HG02840 (cell line): Measurements from ENCODE around the gene PCSK5.

ENCODE experiments used
- ATAC-seq: cut with Tn5 transposase; IDR thresholded peaks from one replicate; pipeline ENCODE4 v1.9.1; 2021; ENCODE audit warnings: mild to moderate bottlenecking, moderate library complexity, moderate number of reproducible peaks; ENCODE audit not compliant: unreplicated experiment, low FRiP score

Gene PCSK5

DNA sequence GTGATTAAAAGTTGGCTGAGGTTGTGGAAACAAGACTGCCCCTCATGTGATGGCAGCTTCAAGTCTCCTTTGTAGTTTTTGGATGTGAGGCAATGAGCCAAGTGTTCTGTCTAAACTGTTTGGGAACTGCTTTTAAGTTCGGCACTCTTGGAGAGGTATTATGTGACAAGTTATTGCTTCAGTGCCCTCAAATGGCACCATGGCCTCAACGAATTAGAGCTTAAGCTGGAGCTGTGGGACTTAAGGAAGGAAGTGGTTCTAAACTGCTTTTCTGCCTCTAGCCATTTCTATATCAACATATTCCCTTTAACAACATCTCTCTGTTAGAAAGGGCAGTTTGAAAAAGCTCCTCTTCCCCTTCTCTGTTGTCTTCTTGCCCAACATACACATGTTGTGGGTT lies 276.1 kb downstream of the PCSK5 start:
- no peak for ATAC-seq

GRCh38 chr9:76176171-76176570 lies 285.7 kb downstream of the PCSK5 start:
- ATAC-seq, result no peak

DNA sequence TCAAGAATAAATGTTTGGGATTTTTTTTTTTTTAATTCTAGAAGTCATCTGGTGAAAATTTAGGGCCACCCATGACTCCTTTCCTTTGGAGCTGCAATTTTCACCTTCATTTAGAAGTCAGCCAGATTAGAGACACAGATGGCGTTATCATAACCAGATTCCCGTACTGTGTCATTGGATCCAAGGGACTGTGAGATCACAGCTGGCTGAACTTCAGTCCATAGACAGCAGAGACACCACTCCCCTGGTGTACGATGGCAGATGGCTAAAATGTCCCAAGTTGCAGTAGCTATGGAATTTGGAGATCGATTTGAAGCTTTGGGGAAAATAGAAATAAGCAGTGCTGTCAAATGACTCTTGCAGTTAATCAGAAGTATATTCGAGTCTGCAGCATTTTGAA lies 287.5 kb downstream of the PCSK5 start:
- no peak for ATAC-seq

DNA sequence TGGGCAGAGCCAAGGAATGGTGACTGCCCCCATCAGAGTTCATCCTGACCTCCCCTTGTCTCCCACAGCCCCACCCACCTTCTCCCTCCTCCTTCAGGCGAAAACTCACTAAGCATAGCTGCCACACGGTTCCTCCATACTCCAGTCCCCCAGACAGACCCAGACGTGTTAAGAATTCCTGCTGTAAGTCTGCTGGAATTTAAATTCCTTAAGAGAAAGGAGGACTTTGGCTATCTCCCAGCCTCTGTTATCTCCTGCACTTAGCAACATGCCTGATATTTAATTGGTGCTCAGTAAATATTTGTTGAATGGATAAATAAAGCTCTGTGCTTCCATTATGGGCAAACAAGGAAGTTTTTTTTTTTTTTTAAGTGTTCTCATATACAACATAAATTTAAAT lies 290.1 kb downstream of the PCSK5 start:
- no peak for ATAC-seq

DNA sequence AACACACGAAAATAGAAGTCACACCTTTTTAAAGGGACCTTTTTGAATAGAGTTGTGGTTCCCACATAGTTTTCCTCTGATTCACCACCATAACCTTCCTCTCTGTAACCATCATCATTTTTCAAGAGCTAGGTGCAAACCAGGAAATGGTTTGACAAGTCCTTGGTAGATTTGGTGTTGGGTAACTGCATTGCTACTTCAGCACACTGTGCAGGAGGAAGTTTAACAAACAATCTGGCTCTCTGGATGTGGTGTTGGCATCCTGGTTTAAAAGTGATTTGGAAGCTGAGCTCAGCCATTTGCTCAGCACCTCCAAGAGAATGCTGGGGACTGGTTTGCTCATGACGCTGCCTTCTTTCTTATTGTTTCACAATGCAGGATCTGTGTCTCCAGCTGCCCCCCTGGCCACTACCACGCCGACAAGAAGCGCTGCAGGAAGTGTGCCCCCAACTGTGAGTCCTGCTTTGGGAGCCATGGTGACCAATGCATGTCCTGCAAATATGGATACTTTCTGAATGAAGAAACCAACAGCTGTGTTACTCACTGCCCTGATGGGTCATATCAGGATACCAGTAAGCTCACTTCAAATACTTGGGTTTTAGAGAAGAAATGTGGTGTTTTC lies 290.7 kb downstream of the PCSK5 start:
- no peak for ATAC-seq

- no peak for ATAC-seq
Observed at GRCh38 chr9:76181781-76182180, 291.3 kb downstream of the PCSK5 start.

DNA sequence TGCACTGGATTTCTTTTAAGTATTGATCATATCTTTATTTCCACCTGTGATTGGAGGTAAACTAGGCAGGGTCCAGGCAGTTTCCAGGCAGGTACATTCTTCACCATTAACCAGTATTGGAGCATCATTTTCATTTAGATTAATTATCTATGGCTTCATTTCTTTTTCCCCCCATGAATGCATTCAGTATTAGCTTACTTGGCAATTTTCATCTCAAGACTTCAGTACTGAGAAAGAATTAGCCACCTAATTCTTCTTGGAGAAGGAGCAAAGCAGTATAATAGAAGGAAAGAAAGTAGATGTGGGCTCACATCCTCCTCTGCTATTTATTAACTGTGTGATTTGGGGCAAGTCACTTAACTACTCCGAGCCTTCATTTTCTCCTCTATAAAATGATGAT lies 295.0 kb downstream of the PCSK5 start:
- no peak for ATAC-seq

DNA sequence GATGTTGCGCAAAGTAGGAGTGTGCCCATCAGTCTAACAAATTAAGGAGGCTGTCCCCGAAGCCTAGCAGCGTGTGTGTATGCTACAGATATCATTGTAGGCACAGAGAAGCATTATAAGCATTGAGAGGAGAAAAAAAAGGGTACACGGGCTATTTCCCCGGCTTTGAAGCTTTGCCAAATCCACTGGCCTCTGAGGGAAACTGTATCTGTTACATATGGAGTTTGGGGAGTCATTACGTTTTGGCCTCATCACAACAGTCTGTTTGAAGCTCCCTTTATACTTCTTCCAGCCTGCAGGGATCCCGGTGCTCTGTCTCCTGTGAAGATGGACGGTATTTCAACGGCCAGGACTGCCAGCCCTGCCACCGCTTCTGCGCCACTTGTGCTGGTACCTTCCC lies 297.8 kb downstream of the PCSK5 start:
- ATAC-seq, result no peak

GRCh38 chr9:76188905-76189304 lies 298.4 kb downstream of the PCSK5 start:
- no peak for ATAC-seq

DNA sequence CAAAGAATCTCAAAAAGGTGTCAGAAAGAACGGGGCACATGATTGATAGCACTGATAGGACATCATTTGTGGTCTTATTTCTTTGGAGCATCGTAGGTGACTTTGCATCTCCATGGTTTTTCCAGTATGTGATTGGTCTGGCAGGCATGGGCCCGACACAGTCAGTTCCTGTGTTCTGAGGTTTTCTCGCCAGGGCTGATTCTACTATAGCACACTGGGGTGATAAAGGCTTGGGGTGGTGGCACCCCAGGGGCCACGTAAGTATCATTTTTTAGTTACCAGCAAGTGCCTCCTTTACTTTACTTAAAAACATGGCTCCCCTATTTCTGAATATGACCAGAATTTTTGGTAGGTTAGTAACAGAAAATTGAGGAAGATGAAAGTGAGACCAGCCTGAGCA lies 301.0 kb downstream of the PCSK5 start:
- no peak for ATAC-seq

DNA sequence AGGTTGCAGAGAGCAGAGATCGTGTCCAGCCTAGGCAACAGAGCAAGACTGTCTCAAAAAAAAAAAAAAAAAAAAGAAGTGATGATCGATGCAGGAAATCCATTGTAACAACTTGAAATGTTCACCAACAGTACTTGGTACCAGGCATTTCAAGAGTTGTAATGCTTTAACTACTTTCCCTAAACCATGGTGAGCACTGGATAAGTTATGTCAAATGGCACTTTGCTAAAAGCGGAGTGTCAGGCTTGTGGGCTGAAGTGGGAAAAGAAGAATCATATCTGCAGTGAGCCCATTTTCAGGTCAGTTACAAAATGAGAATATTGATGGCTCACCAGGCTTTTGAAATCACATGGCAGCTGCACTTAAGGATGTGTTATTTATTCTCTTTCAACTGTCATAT lies 301.5 kb downstream of the PCSK5 start:
- ATAC-seq, result no peak

DNA sequence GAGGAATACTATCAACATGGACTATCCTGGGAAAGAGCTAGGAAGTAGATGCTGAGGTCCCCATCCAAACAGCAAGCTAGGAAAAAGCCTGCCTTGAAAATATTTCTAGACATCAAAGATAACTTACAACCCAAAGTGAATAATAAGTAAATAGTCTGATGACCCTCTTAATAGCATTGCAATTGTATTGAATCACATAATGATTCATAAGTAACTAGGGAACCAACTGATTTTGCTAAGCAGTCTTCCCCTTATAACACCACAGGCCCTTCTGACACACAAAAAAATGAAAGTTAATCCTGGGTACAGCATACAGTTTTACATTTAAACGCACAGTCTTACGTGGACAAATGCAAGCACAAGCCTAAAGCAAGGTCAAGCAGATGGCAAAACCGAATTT lies 304.4 kb downstream of the PCSK5 start:
- no peak for ATAC-seq

DNA sequence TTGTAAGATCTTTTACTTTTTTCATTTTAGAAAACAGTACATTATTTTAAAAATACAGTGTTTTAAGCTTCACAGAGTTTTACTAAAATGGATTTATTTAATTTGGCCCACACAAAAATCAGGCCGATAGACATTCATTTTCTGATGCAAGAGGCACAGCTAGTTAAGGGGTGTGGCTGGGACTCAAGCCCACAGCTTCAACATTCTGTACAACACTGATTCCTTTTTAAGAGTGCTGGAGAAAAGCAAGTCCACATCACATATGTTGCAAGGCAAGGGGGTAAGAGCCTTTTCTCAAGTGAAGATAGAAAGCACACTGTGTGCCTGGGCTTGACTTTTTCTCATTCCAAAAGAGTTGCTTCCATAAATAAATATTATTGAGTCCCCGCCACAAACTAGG lies 307.9 kb downstream of the PCSK5 start:
- no peak for ATAC-seq

GRCh38 chr9:76200315-76200714 lies 309.8 kb downstream of the PCSK5 start:
- no peak for ATAC-seq

DNA sequence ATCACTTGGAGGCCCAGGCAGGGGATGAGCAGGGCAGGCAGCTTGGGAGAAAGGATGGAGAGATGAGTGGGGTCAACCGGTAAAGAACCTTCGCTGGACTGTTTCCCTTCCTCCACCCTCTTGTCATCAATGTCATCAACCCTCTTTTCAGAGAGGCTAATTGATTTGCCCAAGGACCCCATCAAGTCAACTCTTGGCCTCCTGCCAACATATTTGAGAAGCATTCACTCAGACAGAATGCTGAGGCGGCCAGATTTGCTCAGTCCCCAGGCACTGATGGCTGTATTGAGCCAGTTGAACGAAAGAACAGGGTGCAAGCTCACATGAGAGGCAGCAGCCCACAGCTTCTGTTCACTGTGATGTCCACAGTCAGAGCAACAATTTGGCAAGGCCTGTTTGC lies 310.3 kb downstream of the PCSK5 start:
- no peak for ATAC-seq

- no peak for ATAC-seq
Observed at GRCh38 chr9:76203373-76203772, 312.9 kb downstream of the PCSK5 start.

DNA sequence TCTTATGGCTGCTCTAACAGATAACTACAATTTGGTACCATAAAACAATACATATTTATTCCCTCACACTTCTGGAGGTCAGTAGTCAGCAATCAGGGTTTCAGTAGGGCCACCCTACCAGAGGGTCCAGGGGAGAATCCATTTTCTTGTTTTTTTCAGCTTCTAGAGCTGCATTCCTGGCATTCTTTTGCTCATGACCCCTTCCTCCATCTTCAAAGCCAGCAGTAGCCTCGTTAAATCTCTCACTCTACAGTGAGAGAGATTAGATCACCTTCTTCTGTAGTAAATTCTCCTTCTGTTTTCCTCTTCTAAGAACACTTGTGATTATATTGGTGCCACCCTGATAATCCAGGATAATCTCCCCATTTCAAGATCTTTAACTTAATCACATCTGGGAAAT lies 316.3 kb downstream of the PCSK5 start:
- no peak for ATAC-seq

DNA sequence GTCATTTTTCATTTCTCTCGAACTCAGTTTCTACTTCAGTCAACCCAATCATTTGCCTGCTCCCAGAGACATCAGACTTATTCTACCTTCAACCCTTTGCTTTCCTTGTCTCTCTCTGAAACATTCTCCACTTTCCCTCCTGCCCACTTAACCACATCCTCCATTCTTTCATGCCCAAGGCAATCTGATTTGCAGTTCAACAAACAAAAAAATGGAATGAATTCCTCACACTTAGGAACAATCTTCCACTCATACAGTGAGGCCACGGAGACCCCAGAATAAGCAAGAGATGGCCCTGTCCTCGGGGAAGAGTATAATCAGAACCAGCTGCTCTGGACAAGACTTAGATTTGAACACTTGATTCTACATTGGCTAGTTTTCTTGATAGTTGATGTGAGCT lies 323.3 kb downstream of the PCSK5 start:
- ATAC-seq, result no peak

DNA sequence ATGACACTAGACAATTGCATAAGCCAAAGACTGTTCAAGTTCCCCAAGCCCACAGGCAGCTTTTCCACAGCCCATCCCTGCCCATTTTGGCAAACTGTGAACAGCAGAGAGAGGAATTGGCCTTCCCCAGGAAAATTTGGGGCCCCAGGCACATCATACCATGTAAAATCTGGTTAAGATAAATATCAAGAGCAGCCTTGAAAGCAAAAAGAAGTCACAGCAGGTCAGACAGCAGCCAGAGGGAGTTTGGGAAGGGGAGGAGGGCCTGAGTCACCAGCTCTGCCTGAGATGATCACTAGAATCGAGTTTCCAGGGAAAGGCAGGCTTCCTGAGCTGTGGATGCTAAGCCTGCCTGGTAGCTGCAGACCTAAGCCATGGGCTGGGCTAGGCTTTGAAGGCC lies 324.6 kb downstream of the PCSK5 start:
- ATAC-seq, result no peak

- no peak for ATAC-seq
Observed at GRCh38 chr9:76216161-76216649, 325.7 kb downstream of the PCSK5 start.

DNA sequence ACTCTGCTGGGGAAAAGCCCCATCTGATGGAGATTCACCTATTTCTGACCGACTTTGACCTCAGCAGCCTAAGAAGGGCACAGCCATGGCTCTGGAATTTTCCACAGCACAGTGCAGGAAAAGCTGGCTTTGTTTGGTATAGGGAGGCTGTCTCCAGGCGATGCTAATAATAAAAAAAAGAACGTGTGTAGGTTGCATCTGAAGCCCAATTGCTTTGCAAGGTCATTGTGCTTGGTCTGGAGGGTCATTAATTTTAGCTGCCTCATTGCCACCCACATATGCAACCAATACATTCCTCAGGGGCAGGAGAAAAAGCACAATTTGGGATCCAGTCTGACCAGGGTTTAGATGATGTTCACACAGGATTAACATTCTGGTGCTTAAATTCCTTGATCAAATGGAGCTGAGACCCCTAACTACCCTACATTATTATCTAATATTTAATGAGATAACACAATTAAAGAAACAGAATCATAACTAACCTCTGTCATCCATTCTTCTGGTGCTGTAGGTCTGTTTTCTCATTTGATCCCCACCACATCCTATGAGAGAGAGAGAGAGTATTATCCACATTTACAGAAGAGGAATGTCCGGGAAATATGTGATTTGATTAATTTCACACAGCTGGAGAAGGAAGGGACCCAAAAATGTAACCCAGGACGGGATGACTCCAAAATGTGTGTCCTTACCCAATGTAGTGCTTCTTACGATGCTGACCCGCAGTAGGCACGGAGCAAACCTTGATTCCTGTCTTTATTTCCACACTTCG lies 327.8 kb downstream of the PCSK5 start:
- no peak for ATAC-seq

DNA sequence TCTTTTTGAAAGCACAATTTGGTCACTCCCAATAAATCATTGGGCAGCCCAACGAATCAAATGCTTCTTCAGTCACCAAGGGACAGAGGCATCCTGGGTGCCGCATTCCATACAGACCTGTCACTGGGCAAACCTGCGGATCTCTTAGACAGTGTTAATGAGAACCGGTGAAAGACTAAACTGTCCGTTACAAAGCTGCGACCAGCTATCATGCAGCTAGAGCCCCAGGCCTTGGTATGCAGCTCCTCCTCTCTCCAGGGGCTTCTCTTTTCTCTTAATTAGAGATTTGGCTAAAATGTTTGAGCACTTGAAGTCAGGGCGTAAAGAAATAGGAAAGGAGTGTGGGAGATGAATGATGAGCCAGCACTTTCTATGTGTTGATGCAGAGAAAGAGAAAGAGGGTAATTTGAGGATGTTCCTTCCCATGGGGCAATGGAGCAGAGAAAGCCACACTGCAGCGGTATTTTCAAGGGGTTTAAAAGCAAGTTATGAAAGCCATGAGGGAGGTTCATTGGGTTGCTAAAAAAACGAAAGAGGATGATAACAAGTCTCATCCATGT lies 328.5 kb downstream of the PCSK5 start:
- ATAC-seq, result no peak
